ENCODE results near the gene MOGAT3. TPM values are rescaled to one million over a fixed set of nuclear protein-coding genes. Genes with fewer than 3 reads are reported as not detected.
"Not testable (repeated sequence)": the region's sequence is repeated elsewhere in the genome, so short reads cannot be mapped to it uniquely, and the experiment has no call there.

Gene MOGAT3
- total and polyA plus RNA-seq, 9 of the 15 experiments (the other 6 are each of a cell fraction or from before 2014, with no cell fraction given) = 0.07 to 0.17 (median 0.13) TPM; not detected in 6

GRCh38 chr7:101203740-101204738, 3.2 kb upstream of the MOGAT3 start:
- H4K20me1 ChIP-seq (replicated peaks; ENCODE audit: control insufficient read depth, insufficient read depth, low read length); H3K9me1 ChIP-seq (ENCODE audit: control insufficient read depth, insufficient read depth, low read length); ATAC-seq; H3K79me2 ChIP-seq (ENCODE audit: control insufficient read depth, insufficient read depth, low read length); H3K4me2 ChIP-seq (ENCODE audit: insufficient read depth, low read length); in situ Hi-C loops (cut with MboI); DNase-seq (ENCODE audit: extremely low read depth in 1 of 4, low spot score in 3 of 4); intact Hi-C loops (cut with micrococcal nuclease); H3K27ac ChIP-seq (ENCODE audit: extremely low read depth, low read depth, low read length); H3K4me3 ChIP-seq; BruUV-seq (replicated peaks); H3K27me3 ChIP-seq (ENCODE audit: control insufficient read depth in 2 of 2, insufficient read depth in 2 of 2, low read length in 2 of 2); H3K9me3 ChIP-seq (replicated peaks; ENCODE audit: control insufficient read depth, insufficient read depth, low read depth, low read length): not testable (repeated sequence)
- ChIA-PET POLR2A (interaction anchor here (0.8 to 2.0 kb wide), 6 partner anchors 10 to 30 kb away, joined by 3 to 8 read pairs (median 4); partner anchors contain the start of gene PLOD3), CTCF (ENCODE audit: low intra/inter-chr PET ratio) (interaction anchor here (0.6 kb wide), 1 partner anchor 81 kb away, joined by 4 read pairs; no protein-coding TSS in a partner anchor)
- TF ChIP-seq ETV1 (tag; conservative IDR thresholded peaks at IDR 0.05; ENCODE audit: low read depth) (peak; percentile 65; the same call in 1 of the 2 replicates), GABPA (tag; conservative IDR thresholded peaks at IDR 0.05; ENCODE audit: low read depth) (peak; percentile 54), CTCFL (IDR thresholded peaks at IDR 0.05; ENCODE audit: borderline replicate concordance, insufficient read depth, low read depth, low read length, poor library complexity, severe bottlenecking) (peak; percentile 11), CEBPB (tag; IDR thresholded peaks at IDR 0.05) (peak; percentile 34; the same call in 1 of the 2 replicates), NRF1 (conservative IDR thresholded peaks at IDR 0.05 in 1 of 2, IDR thresholded peaks at IDR 0.05 in 1 of 2) (peak; percentile 86 to 88)
- Histone ChIP-seq H3K4me1 (replicated peaks in 1 of 2; ENCODE audit: control insufficient read depth in 2 of 2, insufficient read depth in 2 of 2, low read length in 2 of 2) (peaks cover 9 to 40% of the 10 kb centered on the region in 2 experiments), H3K9ac (ENCODE audit: insufficient read depth in 1 of 2, low read depth in 2 of 2, low read length in 2 of 2) (peak overlapping the region in 1 of 2 experiments; percentile 55; a peak in 2 of 4 replicates), H2AFZ (ENCODE audit: low read depth, low read length) (peak overlapping the region; percentile 34), H3K36me3 (ENCODE audit: control insufficient read depth, insufficient read depth, low read length) (peaks cover 21% of the 10 kb centered on the region; the same call in 1 of the 3 replicates)
- WGBS (ENCODE audit: insufficient coverage, low coverage, missing lambda C conversion rate) = 31% methylated on average over 22 of the region's 22 CpGs
- peak; percentile 76 for FAIRE-seq

All from K562 (cell line).